GM10847 (cell line): Measurements from ENCODE around the gene MCTP1.

ENCODE experiments used
- POLR2A ChIP-seq: IDR thresholded peaks from 2 replicates; pipeline ENCODE4 v1.6.1; 2011; ENCODE audit not compliant: insufficient read length; ENCODE audit errors: extremely low read depth

Gene MCTP1

GRCh38 chr5:95086927-95087815 lies 197.7 kb downstream of the MCTP1 start:
- TF ChIP-seq POLR2A, result no peak

- TF ChIP-seq POLR2A, result no peak
Measured at GRCh38 chr5:95084757-95085156, 200.1 kb downstream of the MCTP1 start.

- TF ChIP-seq POLR2A, result no peak
Measured at GRCh38 chr5:95083606-95084005, 201.3 kb downstream of the MCTP1 start.

- TF ChIP-seq POLR2A, result no peak
Measured at GRCh38 chr5:95081982-95082381, 202.9 kb downstream of the MCTP1 start.

- TF ChIP-seq POLR2A, result peak; percentile 49
Measured at GRCh38 chr5:95081500-95081960, 203.4 kb downstream of the MCTP1 start.

- TF ChIP-seq POLR2A, result no peak
Measured at GRCh38 chr5:95080441-95080840, 204.5 kb downstream of the MCTP1 start.

- TF ChIP-seq POLR2A, result no peak
Measured at GRCh38 chr5:95080030-95080429, 204.9 kb downstream of the MCTP1 start.

GRCh38 chr5:95078868-95079267 lies 206.0 kb downstream of the MCTP1 start:
- no peak for TF ChIP-seq POLR2A

- no peak for TF ChIP-seq POLR2A
Measured at GRCh38 chr5:95076395-95077185, 208.3 kb downstream of the MCTP1 start.

GRCh38 chr5:95075111-95075510 lies 209.8 kb downstream of the MCTP1 start:
- no peak for TF ChIP-seq POLR2A

GRCh38 chr5:95072281-95072680 lies 212.6 kb downstream of the MCTP1 start:
- no peak for TF ChIP-seq POLR2A

GRCh38 chr5:95070866-95071265 lies 214.0 kb downstream of the MCTP1 start:
- no peak for TF ChIP-seq POLR2A

GRCh38 chr5:95070453-95070852 lies 214.4 kb downstream of the MCTP1 start:
- no peak for TF ChIP-seq POLR2A

GRCh38 chr5:95069948-95070347 lies 214.9 kb downstream of the MCTP1 start:
- TF ChIP-seq POLR2A, result no peak

GRCh38 chr5:95069021-95069420 lies 215.9 kb downstream of the MCTP1 start:
- TF ChIP-seq POLR2A, result no peak

- TF ChIP-seq POLR2A, result no peak
Measured at GRCh38 chr5:95068289-95068910, 216.5 kb downstream of the MCTP1 start.

- no peak for TF ChIP-seq POLR2A
Measured at GRCh38 chr5:95066048-95066447, 218.8 kb downstream of the MCTP1 start.
